Subcutaneous adipose tissue (tissue), 4 donors: ENCODE results near the gene ITGA6. TPM values are rescaled to one million over a fixed set of nuclear protein-coding genes. Genes with fewer than 3 reads are reported as not detected.

Experiments
- total RNA-seq, 4 donors: library from RNA; depleted of rRNA; stranded (reverse); fragments of >200 nt; gene quantifications; one replicate each; pipeline ENCODE4 v1.1.0, GENCODE V29; 2016
- TF ChIP-seq, protein P1 (sequence below): fragments of 450-650 bp; IDR thresholded peaks from one replicate; pipeline ENCODE4 v1.5.1; 2016; ENCODE audit warnings: low read depth, mild to moderate bottlenecking, control low read depth, antibody characterized with exemption, moderate library complexity

The ITGA6 gene
- total RNA-seq, 4 donors from 2014 or later, result 43.7 to 133 (median 78.9) TPM

DNA sequence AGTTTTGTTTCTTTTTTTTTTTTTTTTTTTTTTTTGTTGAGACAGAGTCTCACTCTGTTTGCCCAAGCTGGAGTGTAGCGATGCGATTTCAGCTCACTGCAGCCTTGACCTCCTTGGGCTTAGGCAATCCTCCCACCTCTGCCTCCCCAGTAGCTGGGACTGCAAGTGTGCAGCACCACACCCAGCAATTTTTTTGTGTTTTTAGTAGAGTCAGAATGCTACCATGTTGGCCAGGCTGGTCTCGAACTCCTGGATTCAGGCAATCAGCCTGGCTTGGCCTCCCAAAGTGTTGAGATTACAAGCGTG lies 8.2 kb downstream of the ITGA6 start:
- TF ChIP-seq, protein P1, sequence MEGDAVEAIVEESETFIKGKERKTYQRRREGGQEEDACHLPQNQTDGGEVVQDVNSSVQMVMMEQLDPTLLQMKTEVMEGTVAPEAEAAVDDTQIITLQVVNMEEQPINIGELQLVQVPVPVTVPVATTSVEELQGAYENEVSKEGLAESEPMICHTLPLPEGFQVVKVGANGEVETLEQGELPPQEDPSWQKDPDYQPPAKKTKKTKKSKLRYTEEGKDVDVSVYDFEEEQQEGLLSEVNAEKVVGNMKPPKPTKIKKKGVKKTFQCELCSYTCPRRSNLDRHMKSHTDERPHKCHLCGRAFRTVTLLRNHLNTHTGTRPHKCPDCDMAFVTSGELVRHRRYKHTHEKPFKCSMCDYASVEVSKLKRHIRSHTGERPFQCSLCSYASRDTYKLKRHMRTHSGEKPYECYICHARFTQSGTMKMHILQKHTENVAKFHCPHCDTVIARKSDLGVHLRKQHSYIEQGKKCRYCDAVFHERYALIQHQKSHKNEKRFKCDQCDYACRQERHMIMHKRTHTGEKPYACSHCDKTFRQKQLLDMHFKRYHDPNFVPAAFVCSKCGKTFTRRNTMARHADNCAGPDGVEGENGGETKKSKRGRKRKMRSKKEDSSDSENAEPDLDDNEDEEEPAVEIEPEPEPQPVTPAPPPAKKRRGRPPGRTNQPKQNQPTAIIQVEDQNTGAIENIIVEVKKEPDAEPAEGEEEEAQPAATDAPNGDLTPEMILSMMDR, result no peak

GRCh38 chr2:172436889-172437288 lies 9.5 kb downstream of the ITGA6 start:
- TF ChIP-seq, protein P1, result no peak

DNA sequence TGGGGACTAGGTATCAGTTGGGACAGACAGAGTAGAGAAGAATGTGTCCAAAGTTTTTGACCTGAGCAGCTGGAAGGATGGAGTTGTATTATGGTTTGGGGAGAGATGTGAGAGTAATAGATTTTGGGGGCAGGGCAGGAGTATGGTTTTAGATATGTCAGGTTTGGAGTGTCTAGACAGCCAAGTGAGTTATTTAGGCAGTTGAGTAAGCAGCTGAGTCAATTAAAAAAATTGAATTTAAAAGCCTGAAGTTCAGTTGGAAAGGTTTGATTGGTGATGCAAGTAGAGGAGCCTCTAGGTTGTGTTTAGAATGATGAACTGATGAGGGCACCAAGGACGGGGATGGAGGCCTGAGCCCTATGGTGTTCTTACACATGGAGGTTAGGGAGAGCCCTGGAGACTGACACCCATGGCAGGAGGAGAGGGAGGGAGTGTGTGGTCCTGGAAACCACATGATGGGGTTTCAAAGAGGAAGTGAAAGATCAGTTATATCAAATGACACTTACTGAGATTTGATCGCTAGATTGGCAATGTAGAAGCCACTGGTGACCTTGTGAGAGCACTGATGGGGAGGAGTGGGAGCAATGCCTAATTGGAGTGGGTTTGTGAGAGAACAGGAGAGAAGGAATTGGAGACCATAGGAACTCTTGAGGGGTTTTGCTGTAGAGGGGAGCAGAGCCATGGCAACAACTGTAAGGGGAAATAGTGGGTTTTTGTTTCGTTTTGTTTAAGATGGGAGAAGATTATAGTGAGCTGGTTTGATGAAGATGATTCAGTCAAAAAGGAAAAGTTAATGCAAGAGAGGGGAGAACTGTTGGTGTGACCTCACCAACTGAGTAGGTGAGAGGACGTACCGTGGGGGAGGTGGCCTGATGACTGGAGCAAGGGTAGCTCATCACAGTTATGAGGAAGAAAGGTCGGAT lies 10.3 kb downstream of the ITGA6 start:
- TF ChIP-seq, protein P1, result no peak

DNA sequence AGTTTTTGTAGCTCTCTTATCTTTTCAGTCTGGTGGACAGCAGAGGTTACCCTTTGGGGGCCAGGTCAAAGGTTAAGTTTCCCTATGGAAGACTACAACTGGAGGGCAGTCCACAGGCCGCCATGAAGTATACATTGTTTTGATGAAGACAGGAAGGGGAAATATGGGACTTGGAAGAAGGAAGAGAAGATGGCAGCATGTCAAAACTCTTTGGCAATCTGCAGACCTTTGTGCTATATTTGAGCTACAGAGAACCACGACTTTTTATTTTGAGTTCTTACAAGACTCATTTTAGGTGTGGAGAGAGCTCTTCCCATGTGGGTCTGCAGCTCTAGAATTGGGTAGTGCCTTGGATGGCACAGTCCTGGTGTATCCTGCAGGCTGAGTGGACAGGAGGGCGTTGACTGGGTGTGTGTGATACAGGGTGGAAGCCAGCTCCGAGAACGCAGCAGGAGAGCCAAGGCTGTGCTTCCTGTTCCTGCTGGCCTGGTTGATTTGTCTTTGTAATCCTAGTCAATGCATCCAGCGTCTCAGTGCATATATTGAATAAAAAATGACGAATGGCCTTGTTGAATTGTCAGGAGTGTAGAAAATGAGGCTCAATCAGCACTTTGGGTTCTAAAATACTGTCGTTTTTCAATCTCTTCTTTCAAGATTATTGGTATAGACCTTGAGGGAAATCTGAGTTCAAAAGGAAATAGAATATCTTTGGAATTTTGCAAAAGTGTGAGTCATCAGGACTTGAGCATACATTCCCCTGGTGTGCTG lies 11.5 kb downstream of the ITGA6 start:
- TF ChIP-seq, protein P1, result no peak

DNA sequence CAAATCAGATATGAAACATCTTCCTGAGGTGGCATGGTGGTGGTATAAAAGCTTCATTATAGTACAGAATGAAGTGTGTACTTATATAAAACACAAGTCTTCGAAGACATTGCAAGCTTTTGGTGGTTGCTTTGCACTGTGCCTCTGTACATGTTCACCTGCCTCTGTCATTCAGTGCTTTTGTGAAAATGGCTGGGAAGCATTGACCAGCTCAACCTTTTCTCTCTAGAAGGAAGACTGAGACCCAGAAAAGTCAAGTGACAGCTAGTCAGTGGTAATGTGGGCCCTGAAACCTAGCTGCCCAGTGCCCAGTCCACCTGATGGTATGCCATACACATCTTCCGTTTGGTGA lies 12.1 kb downstream of the ITGA6 start:
- TF ChIP-seq, protein P1, result no peak

DNA sequence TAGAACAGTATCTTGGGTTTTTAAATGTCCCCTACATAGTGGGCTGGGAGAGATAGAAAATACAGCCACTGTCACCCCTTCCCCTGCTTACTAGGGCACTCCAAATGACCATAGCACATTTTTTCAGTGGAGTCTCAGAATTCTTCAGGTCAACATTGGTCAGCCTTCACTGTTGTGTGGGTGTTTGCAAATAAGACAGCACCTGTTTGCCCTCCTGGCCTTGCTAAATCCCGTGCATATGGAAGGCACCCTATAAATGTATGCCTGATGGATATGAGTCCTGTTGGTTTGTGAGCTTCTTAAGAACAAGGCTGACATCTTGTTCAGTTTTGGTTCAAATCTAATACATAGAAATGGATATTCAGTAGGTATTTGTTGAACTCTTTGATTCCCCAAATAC lies 12.5 kb downstream of the ITGA6 start:
- TF ChIP-seq, protein P1, result no peak

DNA sequence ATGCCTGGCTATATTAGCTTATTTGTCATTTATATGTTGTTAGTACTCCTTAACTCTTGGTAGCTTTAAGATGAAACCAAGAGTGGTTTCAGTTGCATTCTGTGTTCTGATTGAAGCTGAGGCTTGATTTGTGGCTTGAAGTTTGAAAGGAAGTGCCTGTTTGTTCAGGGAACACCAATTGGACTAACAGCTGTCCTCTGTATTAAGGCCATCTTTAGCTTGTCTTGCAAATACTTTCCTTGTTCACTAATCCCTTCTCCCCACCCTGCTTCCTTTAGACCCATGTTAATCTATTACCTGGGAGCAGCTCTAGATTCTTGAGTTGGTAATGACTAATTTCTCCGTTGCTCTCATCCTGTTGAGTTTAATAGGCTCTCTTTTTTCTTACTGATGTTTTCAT lies 13.4 kb downstream of the ITGA6 start:
- TF ChIP-seq, protein P1, result no peak
